Activated CD8-positive, alpha-beta memory T cell treated with anti-CD3 and anti-CD28 coated beads, Interleukin-2, amount 50 U/mL, for 48 hours (primary cell): ENCODE data around the gene SNRPA1.

Experiments used
- DNase-seq: peaks from one replicate; pipeline ENCODE4 v3.0.0-alpha.2; 2020

SNRPA1 gene

DNA sequence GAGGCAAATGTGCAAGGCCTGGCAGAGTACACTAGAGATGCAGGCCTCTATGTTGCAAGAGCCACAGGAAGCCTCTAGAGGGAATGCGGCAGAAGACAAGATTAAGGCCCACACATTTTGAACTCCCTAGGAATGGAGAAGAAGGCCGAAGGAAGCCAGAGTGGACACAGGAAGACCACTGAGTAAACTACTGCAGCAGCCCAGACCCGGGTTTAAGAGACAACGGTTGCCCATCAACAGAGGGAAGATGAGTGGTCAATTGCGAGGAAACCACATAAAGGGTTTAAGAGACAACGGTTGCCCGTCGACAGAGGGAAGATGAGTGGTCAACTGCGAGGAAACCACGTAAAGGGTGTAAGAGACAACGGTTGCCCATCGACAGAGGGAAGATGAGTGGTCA lies 57.8 kb downstream of the SNRPA1 start:
- DNase-seq, result no peak

DNA sequence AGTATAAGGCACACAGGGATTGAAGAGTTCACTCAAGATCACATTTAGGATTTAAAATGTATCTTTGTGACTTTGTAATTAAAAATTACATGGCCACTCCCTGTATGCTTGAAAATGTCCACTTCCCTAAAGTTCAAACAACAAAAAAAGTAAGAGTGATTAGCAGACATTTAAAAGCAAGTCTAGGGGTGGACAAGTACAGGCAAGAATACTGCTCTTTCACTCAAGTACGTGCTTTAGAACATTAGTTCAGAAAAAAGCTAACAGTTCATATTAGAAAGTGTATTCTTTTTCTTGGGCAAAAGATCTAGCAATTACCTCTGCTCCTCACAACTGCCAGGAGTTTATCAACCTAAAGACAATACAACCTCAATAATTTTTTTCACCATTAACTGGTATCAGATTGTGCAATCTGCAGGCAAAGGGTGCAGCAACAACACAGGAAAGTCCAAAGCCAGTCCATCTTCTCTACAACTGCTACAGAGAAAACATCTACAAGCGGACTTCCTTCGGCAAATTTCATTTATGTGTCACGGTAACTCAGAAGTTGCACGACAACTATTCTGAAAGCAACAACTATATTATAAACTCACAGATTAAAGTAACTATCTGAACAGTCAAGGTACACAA lies 61.3 kb downstream of the SNRPA1 start:
- DNase-seq, result no peak

DNA sequence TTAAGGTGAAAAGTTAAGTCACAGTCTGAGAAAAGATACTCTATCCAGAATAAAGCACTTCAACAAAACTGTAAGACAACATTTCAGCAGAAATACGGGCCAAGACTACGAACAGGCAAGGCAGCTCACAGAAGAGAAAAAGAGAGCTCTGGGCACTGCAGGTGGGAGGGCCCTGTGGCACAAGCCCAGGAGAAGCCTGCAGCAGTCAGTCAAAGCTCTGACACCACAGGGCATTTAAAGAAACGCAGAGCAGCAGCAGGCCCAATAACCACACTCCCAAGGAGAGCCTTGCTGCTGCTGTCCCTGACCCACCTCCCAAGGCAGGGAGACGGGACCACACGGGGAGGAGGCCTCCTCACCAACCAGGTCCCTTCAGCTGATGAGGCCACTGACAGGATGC lies 62.4 kb downstream of the SNRPA1 start:
- DNase-seq, result no peak
